MV-4-11 (cell line): Measurements from ENCODE around the gene COBL.
A peak's percentile ranks its signal among the peaks of the same experiment; 100 is the strongest.

Experiments
- DNase-seq: peaks from one replicate; lab custom pipeline; 2025; lab: John Stamatoyannopoulos, UW

The COBL gene

GRCh38 chr7:51190969-51191368, 125.6 kb downstream of the COBL start:
- DNase-seq = no peak

- DNase-seq = peak; percentile 5
These were observed 126.8 kb downstream of the COBL start for GRCh38 chr7:51189777-51190176.

DNA sequence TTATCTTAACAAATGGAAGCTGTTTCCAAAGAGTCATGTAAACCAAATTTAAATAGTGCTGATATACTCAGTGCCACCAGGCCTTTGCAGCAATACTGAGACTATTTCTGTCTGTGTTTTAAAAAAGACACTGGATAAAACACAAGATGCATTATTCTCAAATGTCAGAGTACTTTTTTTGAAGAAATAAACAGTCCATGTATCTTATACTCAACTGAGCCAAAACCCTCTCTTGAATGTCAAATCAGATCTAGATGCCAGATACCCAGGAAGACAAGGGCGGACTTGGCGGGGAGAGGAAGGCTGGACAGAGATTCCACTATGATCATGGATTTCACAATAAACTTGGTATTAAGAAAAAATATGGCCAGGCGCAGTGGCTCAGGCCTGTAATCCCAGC, 127.6 kb downstream of the COBL start:
- no peak for DNase-seq

DNA sequence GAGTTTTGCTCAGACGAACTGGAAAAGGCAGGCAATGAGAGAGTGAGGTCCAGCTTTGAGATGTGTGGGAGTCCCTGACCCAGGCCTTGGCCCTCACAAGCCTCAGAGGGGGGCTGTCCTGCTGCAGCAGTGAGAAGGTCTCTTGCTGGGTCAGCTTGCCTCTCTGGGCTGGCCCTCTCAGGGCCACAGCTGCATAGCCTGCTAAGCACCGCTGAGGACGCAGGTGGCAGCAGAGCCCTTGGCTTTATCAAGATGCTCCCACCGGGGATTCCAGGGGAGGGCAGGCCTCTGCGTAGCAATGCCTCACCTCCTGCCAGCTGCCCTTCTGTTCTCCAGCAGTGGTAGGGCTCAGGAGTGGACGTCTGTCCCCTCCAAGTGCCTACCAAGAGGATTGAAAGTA, 128.7 kb downstream of the COBL start:
- no peak for DNase-seq

DNA sequence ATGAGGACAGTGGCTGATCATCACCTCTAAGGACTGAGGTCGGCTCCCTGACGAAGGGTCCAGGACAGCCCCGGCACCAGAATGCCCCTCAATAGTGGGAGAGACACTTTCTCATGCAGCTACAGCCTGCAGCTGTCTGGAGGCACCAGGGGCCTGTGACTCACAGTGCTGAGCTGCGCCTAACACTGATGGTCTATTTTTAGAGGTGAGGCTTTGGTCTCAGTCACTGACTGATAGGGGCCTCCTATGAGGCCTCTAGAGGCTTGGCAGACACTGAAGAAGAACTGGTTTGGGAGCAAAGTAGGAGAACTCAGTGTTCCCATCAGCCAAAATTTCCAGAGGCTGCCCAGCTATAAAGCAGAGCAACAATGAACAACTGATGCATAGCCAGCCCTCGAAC, 130.1 kb downstream of the COBL start:
- DNase-seq = peak; percentile 49

DNA sequence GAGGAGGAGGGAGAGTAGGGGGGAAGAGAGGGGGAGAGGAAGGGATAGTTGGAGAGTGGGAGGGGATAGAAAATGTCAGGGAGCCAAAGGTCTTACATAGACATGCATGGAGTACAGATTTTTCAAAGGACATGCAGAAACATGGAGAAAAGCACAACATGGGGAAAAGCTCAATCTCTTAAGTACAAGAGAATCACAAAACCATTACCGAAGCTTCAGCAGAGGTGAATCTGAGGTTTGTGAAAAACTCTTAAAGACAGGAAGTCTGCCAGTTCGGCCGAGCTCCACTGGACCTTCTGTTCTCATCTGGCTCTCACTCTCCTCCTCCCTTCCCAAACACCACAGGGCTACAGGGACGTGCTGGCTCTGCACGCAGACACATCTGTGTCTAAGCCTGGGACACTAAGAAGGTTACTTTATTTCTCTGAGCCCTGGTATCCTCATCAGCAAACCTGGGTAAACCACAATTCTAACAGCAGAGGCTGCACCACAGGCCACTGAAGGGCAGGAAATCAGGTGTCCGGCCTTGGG, 133.9 kb downstream of the COBL start:
- no peak for DNase-seq

DNA sequence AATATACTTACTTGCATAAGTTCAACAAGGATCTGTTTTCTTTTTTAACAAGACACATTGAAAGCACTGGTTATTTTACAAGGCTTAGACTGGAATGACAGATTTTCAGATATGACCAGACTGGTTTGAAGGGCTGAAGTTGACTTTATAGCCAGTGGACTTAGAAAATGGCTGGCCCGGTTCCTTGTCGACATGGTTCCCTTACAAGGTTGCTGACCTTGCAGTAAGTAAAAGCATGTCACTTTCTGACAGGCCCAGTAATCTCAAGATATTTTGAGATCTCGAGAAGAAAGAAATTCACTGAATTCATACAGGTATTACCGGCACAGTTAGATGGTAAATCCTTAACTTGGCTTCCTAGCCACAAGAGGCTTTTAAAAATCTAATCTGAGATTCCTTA, 136.5 kb downstream of the COBL start:
- DNase-seq = no peak

GRCh38 chr7:51175992-51176388, 140.6 kb downstream of the COBL start:
- DNase-seq = no peak

- DNase-seq = no peak
These were observed 141.2 kb downstream of the COBL start for GRCh38 chr7:51175316-51175991.

GRCh38 chr7:51165337-51165736, 151.3 kb downstream of the COBL start:
- no peak for DNase-seq

DNA sequence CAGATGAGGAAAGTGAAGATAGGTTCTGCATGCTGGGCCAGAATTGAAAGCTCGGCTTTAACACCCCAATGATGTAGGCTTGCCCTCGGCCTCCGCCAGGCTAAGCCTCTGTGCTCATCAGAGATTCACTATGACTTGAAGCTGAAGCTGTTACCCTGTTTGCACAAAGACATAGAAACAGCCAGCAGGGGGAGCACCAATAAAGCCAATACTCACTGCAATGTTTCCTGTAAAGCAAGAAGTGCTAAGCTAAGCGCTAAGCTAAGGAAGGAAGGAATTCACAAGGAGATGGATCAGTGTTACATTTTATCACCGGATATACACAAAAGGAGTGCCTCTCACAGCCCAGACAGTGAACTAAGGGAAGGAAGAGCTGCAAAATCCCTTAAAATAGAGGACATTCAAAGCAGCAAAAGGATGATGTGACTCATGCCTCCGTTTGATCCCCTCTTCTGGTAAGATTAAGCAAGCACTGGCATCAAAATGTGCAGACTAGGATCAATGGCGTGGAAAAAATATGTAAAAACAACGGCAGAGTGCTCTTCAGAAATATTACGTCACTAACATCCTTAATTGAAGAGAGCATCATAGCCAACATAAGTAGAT, 153.8 kb downstream of the COBL start:
- peak; percentile 60 for DNase-seq

GRCh38 chr7:51161937-51162336, 154.7 kb downstream of the COBL start:
- DNase-seq = no peak

DNA sequence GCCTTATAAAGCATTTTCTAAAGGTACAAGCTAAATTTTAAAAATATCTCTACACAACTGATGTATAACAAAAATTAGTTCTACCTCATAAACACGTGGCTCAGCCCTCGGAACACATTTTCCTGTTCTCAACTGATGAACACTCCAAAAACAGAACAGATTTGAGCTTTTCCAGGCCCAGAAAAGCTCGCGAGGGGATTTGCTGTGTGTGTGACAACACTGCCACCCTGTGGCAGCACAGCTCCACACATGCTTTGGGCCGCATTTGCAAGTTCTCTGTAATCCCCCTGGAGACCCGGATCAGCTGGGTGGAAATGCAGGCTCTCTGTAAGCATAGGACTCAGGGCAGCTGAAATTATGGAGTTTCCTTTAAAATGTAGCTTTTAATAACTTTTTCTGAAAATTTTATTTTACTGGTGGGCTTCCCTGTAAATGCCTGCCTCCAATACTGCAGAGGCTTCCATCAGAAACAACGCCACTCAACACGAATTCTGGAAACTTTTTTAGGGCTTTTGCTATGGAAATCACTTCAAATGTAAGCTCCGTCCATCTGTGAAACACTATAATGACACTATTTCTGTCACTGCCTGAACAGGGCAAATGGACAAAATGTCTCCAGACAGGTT, 155.5 kb downstream of the COBL start:
- peak; percentile 25 for DNase-seq

- no peak for DNase-seq
These were observed 156.2 kb downstream of the COBL start for GRCh38 chr7:51160411-51160810.

DNA sequence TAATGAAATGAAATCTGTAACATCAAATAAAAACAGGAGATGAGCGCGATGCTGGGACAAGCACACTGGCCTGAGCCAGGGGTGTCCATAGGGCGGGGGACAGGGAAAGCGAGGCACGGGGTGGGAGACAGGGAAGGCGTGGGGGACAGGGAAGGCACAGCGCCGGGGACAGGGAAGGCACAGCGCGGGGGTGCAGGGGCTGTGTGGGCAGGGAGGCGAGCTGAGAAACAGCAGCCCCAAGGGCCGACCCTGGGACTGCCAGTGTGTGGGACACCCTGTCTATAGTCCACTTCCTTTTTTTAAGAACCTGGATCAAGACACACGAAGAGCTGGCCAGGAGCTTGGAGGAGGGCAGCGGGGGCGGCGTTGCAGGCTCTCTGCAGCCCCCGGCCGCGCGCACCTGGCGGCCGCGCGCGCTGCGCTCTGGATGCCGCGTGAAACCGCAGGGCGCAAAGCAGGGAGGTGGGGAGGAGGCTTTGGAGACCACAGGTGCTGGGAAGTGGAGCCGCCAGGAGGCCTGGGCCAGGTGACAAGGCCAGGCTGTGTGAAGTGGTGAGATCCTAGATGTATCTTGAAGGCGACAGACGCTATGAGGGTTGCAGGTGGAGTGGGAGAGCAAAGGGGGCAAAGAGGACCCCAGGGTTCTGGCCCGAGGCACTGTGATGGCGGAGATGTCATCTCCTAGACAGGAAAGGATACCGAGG, 157.7 kb downstream of the COBL start:
- DNase-seq = no peak

GRCh38 chr7:51158211-51158610, 158.4 kb downstream of the COBL start:
- no peak for DNase-seq

GRCh38 chr7:51154201-51154600, 162.4 kb downstream of the COBL start:
- no peak for DNase-seq

GRCh38 chr7:51152706-51153200, 163.9 kb downstream of the COBL start:
- no peak for DNase-seq

- no peak for DNase-seq
These were observed 165.2 kb downstream of the COBL start for GRCh38 chr7:51151455-51151854.

DNA sequence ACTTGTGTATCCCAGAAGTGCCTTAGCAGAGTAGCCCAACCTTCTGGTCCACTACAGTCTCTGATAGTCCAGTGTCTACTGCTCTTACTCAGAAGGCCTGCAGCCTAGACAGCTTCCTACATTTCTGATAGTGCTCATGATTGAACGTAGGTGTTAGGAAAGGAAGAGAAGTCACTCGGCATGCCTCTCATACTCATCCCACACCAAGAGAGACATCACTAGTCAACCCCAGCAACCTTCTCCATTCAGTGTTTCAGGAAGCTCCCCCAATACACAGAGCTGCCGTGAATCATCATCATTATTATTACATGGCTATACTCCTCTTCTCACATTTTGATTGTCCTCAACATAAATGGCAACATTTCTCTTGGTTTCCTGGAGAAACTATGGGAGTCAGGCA, 166.4 kb downstream of the COBL start:
- no peak for DNase-seq

DNA sequence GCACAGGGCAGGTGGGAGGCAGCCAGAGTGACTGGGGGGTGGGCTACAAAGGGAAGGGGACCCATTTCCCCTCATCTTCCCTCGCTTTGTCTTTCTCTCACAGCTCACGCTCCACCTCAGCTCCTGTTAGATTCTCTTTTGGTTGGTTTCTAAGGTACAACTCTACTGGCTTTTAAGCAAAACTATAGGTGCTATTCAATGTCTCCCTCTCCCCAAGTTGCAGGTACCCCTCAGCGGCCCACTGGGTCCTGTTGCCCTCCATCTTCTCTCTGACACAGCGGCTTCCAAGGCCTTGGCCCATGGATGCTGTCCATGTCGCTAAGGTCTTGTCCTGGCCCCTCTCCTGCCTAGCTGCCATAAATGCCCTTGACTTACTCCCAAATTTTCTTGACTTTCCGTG, 168.4 kb downstream of the COBL start:
- no peak for DNase-seq

- no peak for DNase-seq
These were observed 169.6 kb downstream of the COBL start for GRCh38 chr7:51146816-51147586.
